HG03139 (cell line): ENCODE measurements around the gene PIP5K1B.

ENCODE experiments used
- ATAC-seq: cut with Tn5 transposase; IDR thresholded peaks from one replicate; pipeline ENCODE4 v1.9.1; 2021; ENCODE audit not compliant: unreplicated experiment

The PIP5K1B gene

DNA sequence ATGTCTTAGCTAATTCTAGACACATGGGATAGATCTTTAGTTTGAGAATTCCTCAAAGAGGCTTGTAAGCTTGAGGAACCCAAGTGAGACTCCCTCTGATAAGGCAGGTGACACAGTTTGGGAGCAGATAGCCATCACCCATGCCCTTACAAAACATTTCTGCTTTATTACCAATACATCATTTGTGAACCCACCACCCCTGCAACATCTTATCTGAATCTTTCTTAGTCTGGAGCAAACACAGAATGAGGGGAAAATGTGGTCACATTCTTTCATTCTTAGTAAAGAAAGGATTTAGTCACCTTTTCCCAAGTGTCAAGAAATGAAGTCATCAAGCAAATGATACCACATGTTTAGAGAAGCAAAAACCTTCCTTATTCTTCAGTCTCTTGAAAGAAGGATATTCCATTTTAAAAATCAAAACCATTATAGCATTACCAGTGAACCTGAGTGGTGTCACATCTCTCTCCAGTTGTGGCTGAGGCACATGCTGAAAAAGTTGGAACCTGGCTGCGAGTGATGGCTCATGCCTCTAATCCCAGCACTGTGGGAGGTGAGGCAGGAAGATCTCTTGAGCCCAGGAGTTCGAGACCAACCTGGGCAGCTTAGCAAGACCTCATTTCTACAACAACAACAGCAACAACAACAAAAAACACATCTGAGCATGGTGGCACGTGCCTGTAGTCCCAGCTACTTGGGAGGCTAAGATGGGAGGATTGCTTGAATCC, 243.0 kb downstream of the PIP5K1B start:
- no peak for ATAC-seq

DNA sequence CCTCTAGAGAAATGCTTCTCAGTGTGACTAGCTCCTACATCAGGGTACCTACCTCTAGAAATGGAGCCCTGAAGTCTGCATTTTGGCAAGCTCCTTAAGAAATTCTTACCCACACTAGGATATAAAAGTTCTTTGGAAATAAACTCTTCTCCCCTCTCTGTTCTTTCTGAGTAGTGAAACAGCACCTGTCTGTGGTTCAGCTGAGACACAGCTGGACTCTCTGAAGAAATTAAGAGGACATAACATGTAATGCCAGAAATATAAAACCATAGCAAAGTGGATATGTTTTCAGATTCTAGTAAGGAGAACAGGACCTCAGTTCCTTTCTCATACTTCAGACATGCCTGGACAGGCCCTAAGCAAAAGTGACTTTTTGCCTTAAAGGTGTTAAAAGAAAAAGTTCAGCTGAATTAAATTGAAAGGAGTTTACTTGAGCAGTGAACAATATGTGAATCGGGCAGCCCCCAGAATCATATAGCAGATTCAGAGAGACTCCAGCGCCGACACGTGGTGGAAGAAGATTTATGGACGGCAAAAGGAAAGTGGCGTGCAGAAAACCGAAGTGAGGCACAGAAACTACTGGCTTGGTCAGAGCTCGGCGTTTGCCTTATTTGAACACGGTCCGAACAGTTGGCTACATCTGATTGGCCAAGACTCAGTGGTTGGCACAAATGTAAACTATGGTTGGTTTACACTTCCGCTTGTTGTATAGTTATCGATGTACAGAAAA, 244.4 kb downstream of the PIP5K1B start:
- ATAC-seq: no peak

DNA sequence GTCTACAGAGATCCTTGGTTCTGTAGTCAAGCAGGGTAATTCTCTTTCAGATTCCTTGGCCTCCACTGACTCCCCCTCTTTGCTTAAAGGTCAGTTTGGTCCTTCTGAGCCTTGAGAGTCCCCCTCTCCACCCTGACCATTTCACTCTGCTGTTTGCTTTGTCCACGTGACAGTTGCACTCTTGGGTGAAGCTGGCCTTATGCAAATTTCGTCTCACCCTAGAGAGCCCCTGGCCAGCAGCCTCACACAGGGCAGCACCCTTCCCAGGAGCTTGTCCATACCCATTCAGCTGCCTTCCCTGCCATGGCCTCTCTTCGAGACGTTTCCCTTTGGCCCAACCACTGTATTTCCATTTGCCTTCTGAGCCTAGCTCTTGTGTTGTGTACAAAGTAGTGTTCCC, 245.1 kb downstream of the PIP5K1B start:
- ATAC-seq: no peak

DNA sequence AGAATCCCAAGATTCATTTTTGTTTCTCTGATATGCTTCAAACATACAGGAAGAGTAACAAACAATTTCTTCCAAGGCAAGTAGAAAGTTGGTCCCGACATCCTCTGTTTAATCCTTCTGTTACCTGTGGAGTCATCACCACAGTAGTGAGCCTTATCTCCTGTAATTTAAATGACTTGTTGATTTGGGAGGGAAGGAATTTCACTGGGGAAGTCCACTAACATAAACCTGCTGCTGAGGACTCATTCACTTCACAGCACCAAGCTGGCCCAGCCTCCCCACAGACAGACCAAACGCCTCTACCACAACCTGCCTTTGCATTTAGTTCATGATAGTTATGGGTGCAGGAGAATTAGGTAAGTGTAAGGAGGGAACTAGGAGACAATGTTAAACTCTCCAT, 245.6 kb downstream of the PIP5K1B start:
- ATAC-seq: no peak

DNA sequence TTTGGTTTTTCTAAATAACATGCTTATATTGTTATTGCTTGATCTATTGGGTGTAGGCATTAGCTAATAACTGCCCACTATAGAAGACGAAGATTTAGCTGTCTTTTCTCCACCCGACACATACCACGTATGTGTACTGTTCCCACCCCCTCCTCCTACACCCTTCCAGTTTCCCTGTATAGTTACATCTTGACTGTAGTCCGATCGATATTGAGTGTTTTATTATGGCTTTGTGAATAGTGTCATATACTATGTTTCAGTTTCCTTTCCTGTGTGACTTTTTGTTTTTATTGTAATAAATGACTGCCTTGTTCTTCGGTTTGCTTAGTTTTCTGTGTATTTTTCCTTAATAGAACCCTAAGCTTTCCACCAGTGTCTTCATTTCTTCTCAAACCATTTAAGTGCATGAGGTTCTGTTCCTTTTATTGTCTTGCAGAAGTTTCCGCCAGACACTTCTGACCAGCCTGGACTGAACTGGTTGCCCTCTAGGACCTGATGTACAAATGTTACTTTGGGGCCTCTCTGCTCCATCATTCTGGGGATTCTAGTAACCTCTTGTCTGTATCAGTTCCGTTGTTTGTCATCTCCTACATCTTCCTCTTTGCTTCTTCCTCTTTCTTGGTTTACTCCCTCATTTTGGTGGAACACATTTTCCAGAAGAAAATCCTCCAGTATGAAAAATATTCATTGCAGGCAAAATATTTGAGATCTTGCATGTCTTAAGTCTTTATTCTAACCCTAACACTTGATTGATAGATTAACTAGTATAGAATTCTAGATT, 247.0 kb downstream of the PIP5K1B start:
- ATAC-seq: no peak

DNA sequence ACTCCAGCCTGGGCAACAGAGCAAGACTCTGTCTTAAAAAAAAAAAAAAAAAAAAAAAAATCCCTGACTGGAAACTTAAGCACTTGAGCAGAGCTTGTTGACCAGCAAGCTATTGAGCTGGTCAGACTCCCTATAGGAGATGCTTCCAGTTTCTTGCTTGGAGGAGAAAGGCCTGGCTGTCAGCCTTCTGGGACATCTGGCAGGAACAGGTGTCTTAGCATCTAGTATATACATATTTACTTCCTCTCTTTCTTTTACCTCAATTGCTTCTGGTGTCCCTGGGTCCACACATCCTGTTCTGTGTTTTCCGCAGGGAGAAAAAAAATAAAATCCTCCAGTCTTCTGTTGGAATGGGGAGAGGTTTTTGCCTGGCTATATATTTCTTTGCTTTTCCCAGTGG, 248.7 kb downstream of the PIP5K1B start:
- ATAC-seq: no peak

DNA sequence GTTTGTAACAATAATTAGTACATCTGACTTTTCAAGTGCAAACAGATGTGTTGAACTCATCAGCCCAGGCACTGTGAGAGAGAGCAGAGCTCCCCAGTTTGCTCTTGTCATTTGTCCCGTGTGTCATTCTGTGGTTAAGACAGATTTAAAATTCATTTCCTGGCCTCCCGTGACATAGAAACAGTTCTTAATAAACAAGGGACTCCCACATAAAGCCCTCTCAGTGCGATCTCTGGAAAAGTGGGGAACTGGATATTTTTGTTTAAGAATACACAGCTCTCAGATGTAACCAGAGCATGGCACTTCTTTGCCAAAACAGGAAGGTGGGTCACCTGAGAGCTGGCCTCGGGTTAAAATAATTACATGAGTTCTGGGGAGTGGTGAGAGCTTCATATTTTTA, 250.3 kb downstream of the PIP5K1B start:
- ATAC-seq: no peak

DNA sequence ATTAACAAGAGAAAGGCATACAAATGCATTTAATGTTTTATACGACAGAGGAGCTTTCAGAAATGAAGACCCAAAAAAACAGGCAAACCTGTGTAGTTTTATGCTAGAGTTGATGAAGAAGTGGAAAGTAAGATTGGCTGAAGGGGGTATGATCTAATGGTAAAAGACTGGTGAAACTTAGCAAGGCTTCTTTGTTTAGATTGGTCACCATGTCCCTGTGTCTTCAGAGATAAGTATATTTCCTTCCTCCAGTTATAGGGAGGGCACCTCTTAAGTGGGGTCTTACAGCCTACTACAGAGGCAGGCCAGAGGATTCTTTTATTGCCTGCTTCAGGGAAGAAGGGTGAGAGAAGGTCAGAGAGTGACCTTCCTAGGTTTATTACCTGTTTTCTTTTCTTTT, 252.4 kb downstream of the PIP5K1B start:
- ATAC-seq: no peak

DNA sequence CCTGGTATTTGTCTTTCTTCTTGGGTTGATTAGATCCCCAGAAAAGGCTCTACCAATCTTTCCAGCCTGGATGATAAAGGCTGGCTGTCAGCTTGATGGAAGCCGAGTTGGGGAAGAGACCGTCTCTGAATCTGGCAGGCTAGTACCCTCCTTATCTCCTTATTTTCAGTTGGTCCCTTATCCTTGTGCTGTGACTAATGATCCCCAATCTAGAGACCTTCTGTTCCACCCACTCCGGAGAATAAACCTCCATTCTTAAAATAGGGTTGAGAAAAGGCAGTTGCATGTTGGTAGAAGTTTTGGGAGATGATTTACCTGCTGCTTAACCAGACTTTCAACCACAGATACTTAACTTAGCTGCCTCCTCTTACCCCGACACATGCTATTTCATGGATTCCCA, 256.5 kb downstream of the PIP5K1B start:
- peak; percentile 63 for ATAC-seq

DNA sequence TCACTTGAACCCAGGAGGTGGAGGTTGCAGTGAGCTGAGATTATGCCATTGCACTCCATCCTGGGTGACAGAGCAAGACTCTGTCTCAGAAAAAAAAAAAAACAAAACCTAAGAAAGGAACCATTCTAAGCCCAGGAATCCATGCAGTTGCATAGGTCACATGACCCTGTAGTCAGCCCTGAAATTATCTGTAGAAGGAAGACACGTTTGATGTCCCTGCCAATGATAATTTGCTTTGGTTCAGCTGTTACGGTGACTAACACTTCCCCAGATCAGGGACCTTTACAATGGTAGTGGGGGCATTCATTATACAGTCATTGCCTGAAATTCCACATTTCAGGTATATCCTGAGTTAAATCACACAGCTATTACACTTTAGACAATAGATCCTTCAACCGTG, 258.4 kb downstream of the PIP5K1B start:
- no peak for ATAC-seq

DNA sequence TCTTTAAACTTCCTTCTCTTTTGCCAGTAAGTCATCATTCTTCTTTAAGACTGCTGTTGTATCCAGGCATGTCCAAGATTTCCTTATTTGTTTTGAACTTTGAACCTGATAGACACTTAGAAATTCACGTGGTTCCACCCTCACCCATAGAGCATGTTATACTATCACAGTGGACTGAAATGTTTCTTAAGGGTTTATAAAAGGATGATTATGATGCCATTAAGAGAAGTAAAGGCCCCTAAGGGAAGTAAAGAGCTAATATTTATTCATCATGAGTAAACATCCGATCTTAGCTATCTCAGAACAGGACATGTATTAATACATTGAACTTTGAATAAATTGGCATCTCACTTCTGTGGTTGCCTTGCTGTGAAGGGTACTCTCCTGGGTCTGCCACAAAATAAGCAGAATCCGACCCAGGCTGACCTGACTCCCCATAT, 259.1 kb downstream of the PIP5K1B start:
- ATAC-seq: no peak

DNA sequence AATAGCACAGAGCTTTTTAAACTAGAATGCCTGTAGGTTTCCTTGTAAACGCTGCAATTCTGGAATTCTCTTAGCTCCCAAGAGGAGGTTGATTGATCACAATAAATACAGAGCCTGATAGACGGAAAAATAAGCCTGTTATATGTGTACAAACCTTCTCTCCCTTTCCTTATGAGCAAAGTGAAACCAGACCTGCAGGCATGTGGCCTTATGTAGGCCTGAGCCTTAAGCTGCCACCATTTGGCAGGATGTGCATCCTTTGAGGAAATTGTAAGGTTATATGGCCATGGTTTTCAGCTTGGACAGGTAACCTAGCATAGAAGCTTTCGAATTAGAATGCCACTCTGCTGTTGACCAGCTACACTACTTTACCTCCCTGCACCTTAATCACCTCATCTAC, 259.7 kb downstream of the PIP5K1B start:
- ATAC-seq: no peak

DNA sequence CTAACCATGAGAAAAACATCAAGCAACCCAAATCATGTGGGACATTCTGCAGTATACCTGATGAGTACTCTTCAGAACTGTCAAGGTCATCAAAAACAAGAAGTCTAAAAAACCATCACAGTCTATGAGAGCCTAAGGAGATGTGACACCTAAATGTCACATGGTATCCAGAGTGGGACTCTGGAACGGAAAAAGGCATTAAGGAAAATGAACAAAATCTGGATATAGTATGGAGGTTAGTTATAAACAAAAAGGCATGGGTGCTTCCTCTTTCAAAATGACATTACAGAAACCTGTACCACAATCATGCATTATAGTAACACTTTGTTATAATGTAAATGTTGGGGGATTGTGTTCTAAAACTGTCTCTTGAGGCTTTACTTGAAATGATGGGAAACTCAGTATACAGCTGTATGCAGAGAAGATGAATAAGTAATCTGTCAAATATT, 261.5 kb downstream of the PIP5K1B start:
- no peak for ATAC-seq

DNA sequence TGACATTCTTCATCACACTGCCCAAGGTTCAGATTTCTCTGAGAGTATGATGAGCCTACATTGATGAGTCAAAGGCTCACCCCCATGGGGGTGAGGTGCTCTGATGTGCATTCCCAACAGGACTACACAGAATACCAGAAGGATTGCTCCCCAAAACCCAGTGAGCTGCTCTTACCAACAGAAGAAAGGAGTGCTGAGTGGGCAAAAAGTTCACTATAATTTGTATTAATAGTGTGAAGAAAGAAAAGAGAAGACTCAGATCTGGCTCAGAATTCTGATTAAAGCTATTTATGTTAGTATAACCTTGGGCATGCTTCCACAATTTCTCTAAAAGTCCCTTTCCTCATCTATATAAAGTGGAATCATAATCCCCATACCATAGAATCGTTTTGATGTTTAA, 262.8 kb downstream of the PIP5K1B start:
- no peak for ATAC-seq

DNA sequence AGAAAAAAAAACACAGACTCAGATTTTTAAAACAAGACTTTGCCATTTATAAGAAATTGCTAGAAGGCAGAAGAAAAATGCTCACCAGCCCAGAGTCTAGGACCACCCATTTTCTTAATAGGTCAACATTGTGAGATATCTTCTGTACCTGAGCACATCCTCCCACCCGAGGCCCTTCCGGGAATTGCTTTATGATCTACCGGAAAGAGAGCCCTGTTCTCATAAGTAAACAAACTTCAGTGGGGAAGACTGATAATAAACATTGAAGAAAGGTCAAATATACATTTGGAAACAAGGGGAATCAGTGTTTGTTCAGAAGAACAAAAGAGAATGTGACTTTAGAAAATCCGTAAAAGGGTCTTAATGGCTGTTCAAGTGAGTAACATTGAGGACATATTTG, 264.5 kb downstream of the PIP5K1B start:
- no peak for ATAC-seq

DNA sequence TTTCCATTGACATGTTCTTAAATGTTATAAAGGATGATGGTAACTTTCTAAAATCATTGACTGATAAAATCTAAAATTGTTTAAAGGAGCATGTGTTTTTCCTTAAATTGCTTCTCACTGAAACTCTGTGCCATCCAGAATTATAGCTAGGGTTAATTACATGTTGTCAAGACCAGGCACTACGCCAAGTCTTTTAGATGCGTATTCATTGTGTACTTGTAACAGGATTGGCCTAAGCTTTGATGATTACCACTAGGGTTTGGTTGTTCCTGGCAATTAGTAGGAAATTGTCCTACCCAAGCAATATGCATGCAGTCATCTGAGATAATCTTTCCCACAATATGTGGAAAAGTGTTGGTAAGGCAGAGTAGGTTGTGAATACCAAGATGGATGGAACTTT, 265.1 kb downstream of the PIP5K1B start:
- no peak for ATAC-seq

DNA sequence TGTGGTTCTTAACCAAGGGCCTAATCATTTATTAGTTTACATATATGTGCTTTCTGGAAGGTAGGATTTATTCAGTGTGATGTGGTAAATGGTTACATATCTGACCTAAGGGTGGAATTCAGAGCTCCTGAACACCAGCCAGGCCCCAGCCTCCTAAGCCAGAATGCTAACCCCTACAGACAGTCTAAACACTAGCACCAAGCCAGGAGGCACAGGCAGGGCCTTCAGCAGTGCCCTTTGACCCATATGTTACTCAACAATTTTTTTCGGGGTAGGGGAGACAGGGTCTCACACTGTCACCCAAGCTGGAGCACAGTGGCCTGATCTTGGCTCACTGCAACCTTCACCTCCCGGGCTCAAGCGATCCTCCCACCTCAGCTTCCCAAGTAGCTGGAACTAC, 268.6 kb downstream of the PIP5K1B start:
- ATAC-seq: no peak

DNA sequence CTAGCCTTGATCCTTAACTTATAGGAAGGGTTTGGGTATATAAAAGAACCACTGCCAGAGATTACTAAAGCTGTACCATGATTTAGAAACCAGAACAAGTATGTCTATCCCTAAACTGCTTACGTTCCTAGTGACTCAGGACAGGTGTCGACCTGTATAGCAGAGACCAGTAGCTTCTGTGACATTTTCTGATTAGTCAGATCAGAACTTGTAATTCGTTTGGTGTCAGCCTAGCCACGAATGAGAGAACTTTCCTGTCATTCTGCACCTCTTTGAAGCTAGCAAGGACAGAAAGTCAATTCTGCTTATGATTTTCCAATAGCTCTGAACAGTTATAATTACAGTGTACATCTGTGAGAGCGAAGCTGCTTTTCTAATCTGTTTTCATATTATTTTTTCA, 269.4 kb downstream of the PIP5K1B start:
- ATAC-seq: peak; percentile 71

DNA sequence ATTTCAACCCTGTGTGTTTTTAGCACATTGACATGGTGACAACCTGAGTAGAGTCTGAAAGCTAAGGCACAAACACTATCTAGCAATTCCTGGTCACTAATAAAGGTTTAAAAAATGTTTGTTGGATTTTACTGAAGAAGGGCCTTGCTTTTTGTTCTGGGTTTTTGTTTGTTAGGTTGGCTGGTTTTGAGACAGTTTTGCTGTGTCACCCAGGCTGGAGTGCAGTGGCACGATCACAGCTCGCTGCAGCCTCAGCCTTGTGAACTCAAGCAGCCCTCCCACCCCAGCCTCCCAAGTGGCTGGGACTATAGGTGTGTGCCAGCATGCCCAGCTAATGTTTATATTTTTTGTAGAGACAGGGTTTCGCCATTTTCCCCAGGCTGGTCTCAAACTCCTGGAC, 269.9 kb downstream of the PIP5K1B start:
- ATAC-seq: no peak

DNA sequence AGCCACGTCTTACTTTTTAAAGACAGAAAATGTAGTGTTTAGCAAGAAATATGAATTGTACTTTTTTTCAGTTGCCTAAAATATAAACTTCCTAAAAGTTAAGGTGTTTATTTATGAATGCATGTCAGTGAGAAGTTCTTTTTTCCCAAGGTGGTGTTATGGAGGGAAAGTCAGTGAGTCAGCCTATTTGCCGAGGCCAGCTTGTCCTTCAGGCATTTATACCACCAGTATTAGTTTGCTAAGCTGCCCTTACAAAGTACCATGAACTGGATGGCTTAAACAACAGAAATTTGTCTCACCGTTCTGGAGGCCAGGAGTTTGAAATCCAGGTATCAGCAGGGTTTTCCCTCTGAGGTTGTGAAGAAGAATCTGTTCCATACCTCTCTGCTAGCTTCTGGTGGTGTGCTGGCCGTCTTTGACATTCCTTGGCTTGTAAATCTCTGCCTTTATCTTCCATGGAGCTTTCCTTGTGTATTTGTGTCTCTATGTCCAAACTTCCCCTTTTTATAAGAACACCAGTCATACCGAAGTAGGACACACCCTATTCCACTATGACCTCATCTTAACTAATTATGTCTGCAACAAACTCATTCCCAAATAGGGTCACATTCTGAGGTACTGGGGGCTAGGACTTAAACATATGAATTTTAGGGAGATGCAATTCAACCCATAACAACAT, 270.5 kb downstream of the PIP5K1B start:
- ATAC-seq: no peak

DNA sequence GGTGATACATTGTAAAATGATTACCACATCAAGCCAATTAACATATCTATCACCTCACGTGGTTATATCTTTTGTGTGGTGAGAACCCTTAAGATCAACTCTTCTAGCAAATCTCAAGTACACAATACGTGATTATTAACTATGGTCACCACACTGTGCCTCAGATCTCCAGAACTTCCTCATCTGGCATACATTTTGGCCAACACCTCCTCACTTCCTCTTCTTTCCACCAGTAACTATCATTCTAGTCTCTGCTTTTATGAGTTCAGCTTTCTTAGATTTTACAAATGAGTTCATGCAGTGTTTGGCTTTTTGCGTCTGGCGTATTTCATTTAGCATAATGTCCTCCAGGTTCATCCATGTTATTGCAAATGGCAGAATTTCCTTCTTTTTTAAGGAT, 273.0 kb downstream of the PIP5K1B start:
- ATAC-seq: no peak
